Middle frontal gyrus (tissue), 1 donor: ENCODE data around the gene HNRNPUL2.
"Not testable (repeated sequence)": the region's sequence is repeated elsewhere in the genome, so short reads cannot be mapped to it uniquely, and the experiment has no call there.

ENCODE experiments used
- DNase-seq: peaks from one replicate; pipeline ENCODE4 v3.0.0-alpha.2; 2015; ENCODE audit warnings: low spot score; ENCODE audit errors: extremely low spot score

HNRNPUL2 gene

DNA sequence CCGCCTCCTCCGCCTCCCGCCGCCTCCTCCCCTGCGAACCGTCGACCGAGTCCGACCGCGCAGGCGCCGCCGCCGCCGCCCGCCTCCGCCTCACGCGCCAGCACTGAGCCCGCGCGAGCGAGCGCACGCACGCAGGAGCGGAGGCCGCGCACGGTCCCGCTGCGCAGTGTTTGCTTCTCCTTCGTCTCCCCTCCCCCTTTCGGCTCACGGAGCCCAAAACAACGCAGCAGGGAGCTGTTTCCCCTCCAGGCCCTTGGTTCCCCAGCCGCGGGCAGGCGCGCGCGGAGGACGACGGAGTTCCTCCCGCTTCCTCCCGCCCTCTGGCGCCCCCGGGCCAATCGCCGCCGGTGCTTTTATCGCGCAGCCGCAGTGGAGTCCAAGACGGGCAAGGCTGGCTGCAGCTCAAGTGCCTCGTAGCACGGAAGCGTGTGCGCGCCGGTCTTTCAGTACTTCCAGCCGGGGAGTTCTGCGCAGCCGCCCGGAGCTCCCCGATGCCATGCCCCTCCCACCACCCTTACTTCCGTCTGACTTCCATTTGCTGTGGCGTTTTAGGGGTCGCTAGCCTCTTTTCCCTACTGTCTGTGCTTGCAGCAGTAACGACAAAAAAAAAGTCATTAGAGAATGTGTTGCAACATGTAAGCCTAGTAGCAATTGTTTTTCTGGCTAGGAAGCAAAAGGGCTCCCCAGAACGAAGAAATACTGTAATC is at the start of gene HNRNPUL2:
Gene HNRNPUL2, minus strand, starts transcription at position 293 of the 707 bp plus-strand sequence. CDS start 301 bp downstream, outside the sequence.
- peak; percentile 98 for DNase-seq

- DNase-seq, result no peak
Observed at GRCh38 chr11:62775646-62776045, 48.4 kb upstream of the HNRNPUL2 start.

DNA sequence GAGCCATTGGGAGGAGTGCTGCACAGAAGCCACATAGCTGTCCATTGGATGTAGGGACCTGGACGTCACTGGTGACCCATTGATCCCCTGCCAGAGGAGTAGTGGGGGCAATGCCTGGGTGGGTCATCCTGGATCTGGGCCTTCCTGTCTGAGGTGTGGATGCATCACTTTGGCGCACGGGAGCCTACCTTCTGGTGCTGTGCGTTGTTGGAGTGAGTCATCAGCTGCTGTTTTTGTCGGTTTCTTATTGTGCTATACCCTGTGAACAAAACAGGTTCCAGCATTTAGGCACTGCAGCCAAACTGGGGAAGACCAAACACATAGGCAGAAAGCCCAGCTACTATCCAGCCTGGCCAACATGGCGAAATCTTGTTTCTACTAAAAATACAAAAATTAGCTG is 47.1 kb upstream of the HNRNPUL2 start:
- DNase-seq, result no peak

- peak; percentile 96 for DNase-seq
Observed at GRCh38 chr11:62771144-62772021, 44.1 kb upstream of the HNRNPUL2 start, which contains the start of gene TAF6L. Gene TAF6L (plus strand): TSS chr11:62771396. CDS start chr11:62775784, 4,388 bp downstream.

- no peak for DNase-seq
Observed at GRCh38 chr11:62770778-62771143, 43.5 kb upstream of the HNRNPUL2 start.

GRCh38 chr11:62760867-62761227 is 33.6 kb upstream of the HNRNPUL2 start:
- DNase-seq, result not testable (repeated sequence)

GRCh38 chr11:62757846-62758788 is 30.9 kb upstream of the HNRNPUL2 start:
- DNase-seq, result no peak

- DNase-seq, result no peak
Observed at GRCh38 chr11:62755086-62755615, 27.9 kb upstream of the HNRNPUL2 start.

DNA sequence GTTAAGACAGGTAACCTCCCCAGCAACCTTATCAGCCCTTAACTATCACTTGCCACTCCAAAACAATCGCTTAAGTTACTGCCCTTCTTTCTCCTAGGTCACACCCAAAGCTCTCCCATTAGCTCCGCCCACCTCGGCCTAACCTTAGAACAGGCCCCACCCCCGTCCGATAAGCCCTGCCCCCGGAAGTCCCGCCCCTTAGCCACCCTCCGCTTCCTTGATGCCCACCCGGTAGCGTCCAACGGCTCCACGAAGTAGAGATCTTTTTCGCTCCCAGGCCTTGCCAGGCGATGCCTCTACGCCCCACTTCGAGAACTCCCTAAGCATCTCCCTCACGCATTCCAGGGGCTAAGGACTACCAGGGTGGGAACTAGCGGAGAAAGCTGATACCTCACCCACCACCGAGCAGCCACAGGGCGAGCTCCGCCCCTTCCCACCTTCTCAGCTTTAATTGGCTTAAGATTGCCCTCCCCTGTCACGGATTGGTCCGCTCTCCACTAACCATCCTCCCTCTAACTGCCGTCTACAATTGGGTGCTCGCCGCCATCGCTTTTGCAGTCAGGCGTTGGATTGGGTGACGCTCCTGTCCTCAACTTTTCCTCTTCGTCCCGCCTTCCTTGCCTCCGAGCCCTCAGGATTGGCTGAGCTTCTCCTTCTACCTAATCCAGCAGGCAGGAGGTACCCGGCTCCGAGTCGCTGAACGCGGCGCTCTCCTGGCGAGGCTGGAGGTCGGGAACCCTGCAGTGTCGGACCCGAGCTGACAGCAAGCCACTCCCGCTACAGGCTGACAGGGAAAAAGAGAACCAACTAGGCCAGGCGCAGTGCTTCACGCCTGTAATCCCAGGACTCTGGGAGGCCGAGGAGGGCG is 26.7 kb upstream of the HNRNPUL2 start, which contains the start of gene ZBTB3:
Gene ZBTB3, minus strand, starts transcription at position 425 of the 868 bp plus-strand sequence. CDS start 496 bp downstream, outside the sequence.
- DNase-seq, result peak; percentile 95

DNA sequence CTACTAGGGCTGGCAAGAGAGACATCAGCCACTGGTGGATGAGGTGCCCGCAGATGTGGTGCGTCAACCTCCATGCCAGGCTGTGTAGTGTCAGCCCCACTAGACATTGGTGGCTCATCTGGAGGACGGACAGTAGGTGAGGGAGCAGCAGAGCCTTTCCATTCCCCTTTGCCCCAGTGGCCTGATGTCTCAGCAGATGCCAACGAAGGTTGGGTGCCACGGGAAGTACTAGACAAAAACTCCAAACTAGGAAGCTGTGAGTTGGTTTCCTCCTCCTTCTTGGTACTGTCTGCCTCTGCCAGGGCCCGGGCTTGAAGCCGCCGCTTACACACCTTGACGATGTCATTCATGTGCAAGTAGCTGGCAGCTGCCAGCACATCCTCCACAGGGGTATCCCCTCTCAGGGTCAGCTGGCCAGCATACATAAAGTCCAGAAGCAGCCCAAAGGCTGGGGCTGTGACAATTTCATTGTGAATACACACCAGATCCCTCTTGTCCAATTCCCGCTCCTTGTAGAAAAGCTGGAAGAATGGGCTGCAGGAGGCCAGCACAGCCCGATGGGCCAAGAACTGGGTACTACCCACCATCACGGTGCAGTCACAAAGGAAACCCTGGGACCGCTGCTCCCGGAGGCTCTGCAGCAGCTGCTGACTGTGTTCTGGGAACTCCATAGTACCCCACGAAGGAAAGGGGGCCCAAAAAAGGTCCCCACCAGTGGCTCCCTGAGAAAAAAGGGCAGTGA is 25.9 kb upstream of the HNRNPUL2 start:
- no peak for DNase-seq

GRCh38 chr11:62752177-62752785 is 25.0 kb upstream of the HNRNPUL2 start:
- DNase-seq, result no peak

DNA sequence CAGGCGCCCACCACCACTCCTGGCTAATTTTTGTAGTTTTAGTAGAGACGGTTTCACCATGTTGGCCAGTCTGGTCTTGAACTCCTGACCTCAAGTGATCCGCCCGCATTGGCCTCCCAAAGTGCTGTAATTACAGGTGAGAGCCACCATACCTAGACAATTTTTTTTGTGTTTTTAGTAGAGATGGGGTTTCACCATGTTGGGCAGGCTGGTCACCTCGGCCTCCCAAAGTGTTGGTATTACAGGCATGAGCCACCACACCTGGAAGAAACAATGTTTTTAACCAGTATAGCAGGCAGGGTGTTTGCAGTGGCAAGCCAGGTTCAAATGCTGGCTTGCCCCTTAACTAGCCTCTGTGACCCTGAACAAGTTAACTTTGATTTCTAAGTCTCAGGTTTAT is 22.7 kb upstream of the HNRNPUL2 start:
- not testable (repeated sequence) for DNase-seq

DNA sequence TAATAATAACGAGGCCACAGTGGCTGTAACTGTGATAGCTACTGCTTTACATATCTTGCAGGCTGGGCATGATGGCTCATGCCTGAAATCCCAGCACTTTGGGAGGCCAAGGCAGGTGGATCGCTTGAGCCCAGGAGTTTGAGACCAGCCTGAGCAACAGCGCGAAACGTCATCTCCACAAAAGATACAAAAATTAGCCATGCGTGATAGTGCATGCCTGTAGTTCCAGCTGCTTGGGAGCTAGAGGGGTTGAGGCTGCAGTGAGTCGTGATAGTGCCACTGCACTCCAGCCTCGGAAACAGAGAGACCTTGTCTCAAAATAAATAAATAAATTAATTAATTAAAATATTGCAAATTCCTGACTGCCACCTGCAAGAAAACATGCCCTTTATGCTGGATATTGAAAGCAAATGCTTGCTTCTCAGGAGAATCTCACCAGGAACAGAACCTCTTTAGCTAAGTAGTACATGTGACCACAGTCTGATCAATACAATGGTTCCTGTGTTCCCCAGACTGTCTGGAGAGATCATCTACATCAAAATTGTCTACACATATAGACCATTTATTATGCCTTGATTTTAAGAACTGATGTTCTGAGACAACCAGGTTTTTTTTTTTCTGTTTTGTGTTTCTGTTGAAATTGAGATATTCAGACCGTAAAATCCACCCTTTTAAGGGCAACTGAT is 20.4 kb upstream of the HNRNPUL2 start:
- no peak for DNase-seq

- DNase-seq, result no peak
Observed at GRCh38 chr11:62737196-62737595, 9.9 kb upstream of the HNRNPUL2 start.

DNA sequence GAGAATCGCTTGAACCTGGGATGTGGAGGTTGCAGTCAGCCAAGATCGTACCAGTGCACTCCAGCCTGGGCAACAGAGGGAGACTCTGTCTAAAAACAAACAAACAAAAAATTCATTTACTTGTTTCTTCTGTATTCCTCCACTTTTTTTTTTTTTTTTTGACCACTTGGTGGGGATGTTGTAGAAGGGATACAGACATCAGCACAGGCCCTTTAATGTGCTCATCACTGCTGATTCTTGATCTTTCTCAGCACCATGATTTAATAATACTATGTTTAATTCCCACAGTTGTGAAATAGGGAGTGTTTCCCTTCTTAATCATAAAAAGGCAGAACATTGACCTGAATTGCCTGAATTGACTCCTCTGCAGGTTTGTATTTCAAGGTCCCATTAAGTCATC is 5.6 kb upstream of the HNRNPUL2 start:
- no peak for DNase-seq

DNA sequence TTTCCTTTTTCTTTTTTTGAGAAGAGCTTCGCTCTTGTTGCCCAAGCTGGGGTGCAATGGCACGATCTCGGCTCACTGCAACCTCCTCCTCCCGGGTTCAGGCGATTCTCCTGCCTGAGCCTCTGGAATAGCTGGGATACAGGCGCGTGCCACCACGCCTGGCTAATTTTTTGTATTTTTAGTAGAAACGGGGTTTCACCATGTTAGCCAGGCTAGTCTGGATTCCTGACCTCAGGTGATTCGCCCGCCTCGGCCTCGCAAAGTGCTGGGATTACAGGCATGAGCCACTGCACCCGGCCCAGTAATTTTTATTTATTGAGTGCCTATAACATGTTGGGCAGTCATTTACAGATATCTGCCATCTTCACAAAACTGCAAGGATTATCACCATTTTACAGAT is 2.8 kb upstream of the HNRNPUL2 start:
- not testable (repeated sequence) for DNase-seq

DNA sequence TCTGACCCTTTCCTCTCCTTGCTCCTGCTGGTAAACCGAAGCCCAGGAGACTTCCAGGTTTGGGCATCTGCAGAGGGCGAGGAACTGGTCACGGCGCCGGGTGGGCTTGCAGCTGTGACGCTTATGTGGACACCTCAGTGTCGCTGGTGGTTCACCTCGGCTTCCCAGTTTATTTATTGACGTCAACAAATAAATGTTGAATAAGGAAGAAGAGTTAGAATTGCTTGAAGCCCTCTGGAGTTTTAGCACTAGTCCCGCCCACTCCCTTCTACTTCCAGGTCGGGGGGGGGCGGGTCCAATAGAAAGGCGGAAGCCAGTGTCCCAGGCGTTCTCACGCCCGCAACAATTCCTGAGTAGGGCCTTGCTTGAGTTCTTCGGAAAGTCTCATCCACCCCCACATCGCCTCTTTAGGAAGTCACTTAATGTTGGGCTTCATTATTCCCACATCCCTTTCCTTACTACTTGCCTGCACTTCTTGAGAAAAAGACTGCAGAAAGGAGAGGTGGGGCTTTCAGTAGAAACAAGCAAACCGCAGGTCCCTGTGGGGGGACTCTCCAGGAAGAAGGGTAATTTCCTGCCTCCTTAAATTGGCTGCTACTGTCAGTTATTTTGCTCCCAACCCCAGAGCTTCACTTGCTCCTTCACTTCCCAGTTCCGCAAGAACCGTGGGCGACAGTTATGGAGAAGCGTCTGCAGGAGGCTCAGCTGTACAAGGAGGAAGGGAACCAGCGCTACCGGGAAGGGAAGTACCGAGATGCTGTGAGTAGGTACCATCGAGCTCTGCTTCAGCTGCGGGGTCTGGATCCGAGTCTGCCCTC is 1.1 kb upstream of the HNRNPUL2 start, which contains the start of gene TTC9C:
Gene TTC9C, plus strand, starts transcription at position 316 of the 818 bp plus-strand sequence. Its CDS starts 363 bp downstream, at position 679.
- peak; percentile 80 for DNase-seq
